Colon (tissue), 2 donors: ENCODE results near the gene TMEM108.
"Not testable (repeated sequence)": the region's sequence is repeated elsewhere in the genome, so short reads cannot be mapped to it uniquely, and the experiment has no call there.

ENCODE experiments used
- FAIRE-seq: peaks from 2 replicates; lab custom pipeline; 2012; peaks lifted over from hg19 to GRCh38; lab: Jason Lieb, UNC
- donor health status: control.
- donor health status: control.

The TMEM108 gene

GRCh38 chr3:133038089-133038730 lies at the start of gene TMEM108:
Gene TMEM108, plus strand, starts transcription at chr3:133038391.
- no peak for FAIRE-seq

- no peak for FAIRE-seq
Measured at GRCh38 chr3:132995971-132996370, 42.2 kb upstream of the TMEM108 start.

GRCh38 chr3:132997404-132998185 lies 40.6 kb upstream of the TMEM108 start:
- no peak for FAIRE-seq

GRCh38 chr3:133005032-133005431 lies 33.2 kb upstream of the TMEM108 start:
- not testable (repeated sequence) for FAIRE-seq

GRCh38 chr3:133007601-133008000 lies 30.6 kb upstream of the TMEM108 start:
- FAIRE-seq = no peak

- FAIRE-seq = no peak
Measured at GRCh38 chr3:133014325-133014724, 23.9 kb upstream of the TMEM108 start.

- FAIRE-seq = peak; percentile 31
Measured at GRCh38 chr3:133015573-133015972, 22.6 kb upstream of the TMEM108 start.

- FAIRE-seq = no peak
Measured at GRCh38 chr3:133016838-133017309, 21.3 kb upstream of the TMEM108 start.

GRCh38 chr3:133018921-133019320 lies 19.3 kb upstream of the TMEM108 start:
- FAIRE-seq = no peak

- no peak for FAIRE-seq
Measured at GRCh38 chr3:133021206-133021605, 17.0 kb upstream of the TMEM108 start.

GRCh38 chr3:133023362-133023761 lies 14.8 kb upstream of the TMEM108 start:
- FAIRE-seq = no peak

- FAIRE-seq = no peak
Measured at GRCh38 chr3:133025546-133025945, 12.6 kb upstream of the TMEM108 start.

GRCh38 chr3:133032301-133032700 lies 5.9 kb upstream of the TMEM108 start:
- no peak for FAIRE-seq

- no peak for FAIRE-seq
Measured at GRCh38 chr3:133037436-133037835, 755 bp upstream of the TMEM108 start.

- FAIRE-seq = no peak
Measured at GRCh38 chr3:133038731-133039375, 662 bp downstream of the TMEM108 start.

- FAIRE-seq = no peak
Measured at GRCh38 chr3:133040696-133041523, 2.7 kb downstream of the TMEM108 start.

- no peak for FAIRE-seq
Measured at GRCh38 chr3:133041524-133041829, 3.3 kb downstream of the TMEM108 start.

GRCh38 chr3:133042778-133043177 lies 4.6 kb downstream of the TMEM108 start:
- FAIRE-seq = no peak

GRCh38 chr3:133047980-133048379 lies 9.8 kb downstream of the TMEM108 start:
- no peak for FAIRE-seq

GRCh38 chr3:133049491-133049890 lies 11.3 kb downstream of the TMEM108 start:
- no peak for FAIRE-seq

- no peak for FAIRE-seq
Measured at GRCh38 chr3:133050891-133051290, 12.7 kb downstream of the TMEM108 start.

- no peak for FAIRE-seq
Measured at GRCh38 chr3:133053532-133053931, 15.3 kb downstream of the TMEM108 start.
